Prostate gland (tissue), 2 donors: Measurements from ENCODE around the gene TMEM223.

Experiments
- POLR2A ChIP-seq: fragments of 450-650 bp; IDR thresholded peaks from one replicate; pipeline ENCODE4 v1.6.1; 2016; ENCODE audit warnings: antibody characterized with exemption, mild to moderate bottlenecking
- POLR2AphosphoS5 ChIP-seq: sonication (generic); formaldehyde crosslinking; IDR thresholded peaks from one replicate; pipeline ENCODE4 v1.6.1; 2017; ENCODE audit warnings: antibody characterized with exemption
- TF ChIP-seq, protein P1 (sequence below), 4 experiments: fragments of 200-600 bp in 2 of 4; fragments of 450-650 bp in 2 of 4; sonication (generic) in 2 of 4; IDR thresholded peaks; 1 replicate in 3 of 4; 2 replicates in 1 of 4; pipeline ENCODE4 v1.5.1; 2016 to 2019; ENCODE audit warnings: antibody characterized with exemption in 4 of 4, mild to moderate bottlenecking in 2 of 4, moderate library complexity in 2 of 4

DNA sequence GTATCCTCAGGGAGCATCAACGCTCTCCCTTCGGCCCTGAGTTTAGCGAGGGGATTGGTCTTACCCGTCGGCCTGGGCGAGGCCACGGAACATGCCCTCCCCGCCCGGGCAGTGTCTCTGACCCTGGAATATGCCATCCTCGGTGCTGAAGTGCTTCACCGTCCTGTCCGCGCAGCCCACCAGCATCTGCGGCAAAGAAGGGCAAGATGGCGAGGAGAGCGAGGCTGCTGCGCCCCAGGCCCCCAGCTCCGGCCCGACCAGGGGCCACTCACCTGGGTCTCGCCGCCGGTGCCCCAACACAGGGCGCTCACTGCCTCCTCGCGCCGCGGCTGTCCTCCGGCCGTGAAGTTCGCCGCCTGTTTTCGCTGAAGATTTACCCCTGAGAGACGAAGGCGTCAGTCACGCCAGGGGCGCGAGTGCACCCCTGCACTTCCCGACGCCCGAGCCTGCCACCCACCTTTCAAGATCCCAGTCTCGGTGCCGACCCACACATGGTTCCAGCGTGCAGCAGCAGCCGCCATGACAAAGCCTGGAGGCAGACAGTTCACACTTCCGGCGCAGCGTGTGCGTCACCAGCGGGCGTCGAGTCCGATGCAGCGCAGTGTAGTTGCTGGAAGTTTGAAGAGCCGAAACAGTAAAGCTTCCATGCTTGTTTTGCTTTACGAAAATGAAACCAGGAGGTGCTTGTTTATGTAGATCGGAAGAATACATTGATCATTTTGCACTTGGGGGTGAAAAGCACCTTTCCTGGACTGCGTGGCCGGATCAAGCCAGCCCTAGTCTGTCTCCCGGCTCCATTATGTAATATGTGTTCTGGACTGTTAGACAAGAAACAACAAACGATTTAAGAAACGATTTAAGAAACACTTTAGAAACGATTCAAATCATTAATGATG is 47.5 kb upstream of the TMEM223 start, which contains the start of gene WDR74:
- TF ChIP-seq, protein P1, sequence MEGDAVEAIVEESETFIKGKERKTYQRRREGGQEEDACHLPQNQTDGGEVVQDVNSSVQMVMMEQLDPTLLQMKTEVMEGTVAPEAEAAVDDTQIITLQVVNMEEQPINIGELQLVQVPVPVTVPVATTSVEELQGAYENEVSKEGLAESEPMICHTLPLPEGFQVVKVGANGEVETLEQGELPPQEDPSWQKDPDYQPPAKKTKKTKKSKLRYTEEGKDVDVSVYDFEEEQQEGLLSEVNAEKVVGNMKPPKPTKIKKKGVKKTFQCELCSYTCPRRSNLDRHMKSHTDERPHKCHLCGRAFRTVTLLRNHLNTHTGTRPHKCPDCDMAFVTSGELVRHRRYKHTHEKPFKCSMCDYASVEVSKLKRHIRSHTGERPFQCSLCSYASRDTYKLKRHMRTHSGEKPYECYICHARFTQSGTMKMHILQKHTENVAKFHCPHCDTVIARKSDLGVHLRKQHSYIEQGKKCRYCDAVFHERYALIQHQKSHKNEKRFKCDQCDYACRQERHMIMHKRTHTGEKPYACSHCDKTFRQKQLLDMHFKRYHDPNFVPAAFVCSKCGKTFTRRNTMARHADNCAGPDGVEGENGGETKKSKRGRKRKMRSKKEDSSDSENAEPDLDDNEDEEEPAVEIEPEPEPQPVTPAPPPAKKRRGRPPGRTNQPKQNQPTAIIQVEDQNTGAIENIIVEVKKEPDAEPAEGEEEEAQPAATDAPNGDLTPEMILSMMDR (IDR thresholded peaks at IDR 0.05), result peak in 1 of 4 experiments; percentile 26
- TF ChIP-seq POLR2AphosphoS5, result peak; percentile 100
- peak; percentile 86 for TF ChIP-seq POLR2A
